Measurements from ENCODE around the gene CHST2. TPM values are rescaled to one million over a fixed set of nuclear protein-coding genes. Genes with fewer than 3 reads are reported as not detected.

The CHST2 gene
- total RNA-seq, 4 donors from 2014 or later: 2.4 to 22.8 (median 5.3) TPM

DNA sequence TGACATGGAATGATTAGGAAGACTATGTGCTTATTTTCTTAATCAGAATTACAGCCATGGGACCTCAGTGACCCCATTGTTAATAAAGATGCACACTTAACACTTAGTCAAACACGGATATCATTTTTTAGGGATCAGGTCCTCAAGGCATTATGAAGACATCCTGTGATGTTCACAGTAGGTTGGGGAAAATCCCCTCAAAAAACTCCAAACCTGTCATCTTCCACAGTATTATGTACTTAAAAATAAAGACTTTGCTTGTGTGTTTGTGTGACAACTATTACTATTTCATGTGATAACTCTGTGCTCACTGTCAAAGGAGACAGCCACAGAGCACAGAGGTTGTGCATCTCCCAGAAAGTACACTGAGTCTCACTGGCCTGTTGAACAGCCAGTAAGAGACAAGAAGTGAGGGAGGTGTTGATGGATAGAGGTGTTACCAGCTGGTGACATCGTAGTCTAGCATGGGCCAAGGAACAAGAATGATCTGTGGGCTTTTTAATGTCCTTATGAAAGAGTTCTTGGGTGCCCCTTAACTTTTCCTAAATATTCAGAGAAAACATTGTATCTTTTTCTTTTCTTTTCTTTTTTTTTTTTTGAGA, 18.0 kb downstream of the CHST2 start:
- Histone ChIP-seq H3K9me3 (no peaks in the 10 kb centered on the region), H3K27me3 (no peaks in the 10 kb centered on the region), H3K4me1 (no peaks in the 10 kb centered on the region), H3K27ac (no peak overlapping the region), H3K36me3 (no peaks in the 10 kb centered on the region), H3K4me3 (no peak overlapping the region)
- no peak for DNase-seq (ENCODE audit: low spot score in 2 of 2)
- 100% methylated on average over 2 of the region's 2 CpGs for WGBS
- no peak for TF ChIP-seq POLR2AphosphoS5 (IDR thresholded peaks at IDR 0.05)
- TF ChIP-seq, protein P1, sequence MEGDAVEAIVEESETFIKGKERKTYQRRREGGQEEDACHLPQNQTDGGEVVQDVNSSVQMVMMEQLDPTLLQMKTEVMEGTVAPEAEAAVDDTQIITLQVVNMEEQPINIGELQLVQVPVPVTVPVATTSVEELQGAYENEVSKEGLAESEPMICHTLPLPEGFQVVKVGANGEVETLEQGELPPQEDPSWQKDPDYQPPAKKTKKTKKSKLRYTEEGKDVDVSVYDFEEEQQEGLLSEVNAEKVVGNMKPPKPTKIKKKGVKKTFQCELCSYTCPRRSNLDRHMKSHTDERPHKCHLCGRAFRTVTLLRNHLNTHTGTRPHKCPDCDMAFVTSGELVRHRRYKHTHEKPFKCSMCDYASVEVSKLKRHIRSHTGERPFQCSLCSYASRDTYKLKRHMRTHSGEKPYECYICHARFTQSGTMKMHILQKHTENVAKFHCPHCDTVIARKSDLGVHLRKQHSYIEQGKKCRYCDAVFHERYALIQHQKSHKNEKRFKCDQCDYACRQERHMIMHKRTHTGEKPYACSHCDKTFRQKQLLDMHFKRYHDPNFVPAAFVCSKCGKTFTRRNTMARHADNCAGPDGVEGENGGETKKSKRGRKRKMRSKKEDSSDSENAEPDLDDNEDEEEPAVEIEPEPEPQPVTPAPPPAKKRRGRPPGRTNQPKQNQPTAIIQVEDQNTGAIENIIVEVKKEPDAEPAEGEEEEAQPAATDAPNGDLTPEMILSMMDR (IDR thresholded peaks at IDR 0.05): no peak
- TF ChIP-seq EP300 (IDR thresholded peaks at IDR 0.05): no peak

DNA sequence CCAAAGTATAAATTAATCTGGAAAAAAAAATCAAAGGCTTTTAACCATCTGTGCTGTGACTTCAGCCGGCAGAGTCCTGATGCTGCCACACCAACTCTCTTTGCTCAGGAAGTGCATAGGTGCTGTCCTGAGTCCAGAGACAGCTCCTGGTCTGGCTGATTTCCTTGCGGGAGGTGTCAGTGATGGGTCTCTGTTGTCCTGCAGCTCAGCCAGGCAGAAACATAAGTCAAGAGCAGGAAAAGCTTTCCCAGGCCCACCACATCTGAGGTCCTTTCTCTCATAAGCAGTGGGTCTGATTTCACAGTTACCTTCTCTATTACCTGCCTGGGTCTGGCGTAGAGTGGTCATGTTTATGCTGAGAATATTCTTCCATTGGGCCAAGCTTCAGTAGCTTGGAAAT, 19.4 kb downstream of the CHST2 start:
- no peak overlapping the region for H3K4me3 ChIP-seq
- DNase-seq (ENCODE audit: low spot score in 2 of 2): no peak
- H3K36me3 ChIP-seq: no peaks in the 10 kb centered on the region

DNA sequence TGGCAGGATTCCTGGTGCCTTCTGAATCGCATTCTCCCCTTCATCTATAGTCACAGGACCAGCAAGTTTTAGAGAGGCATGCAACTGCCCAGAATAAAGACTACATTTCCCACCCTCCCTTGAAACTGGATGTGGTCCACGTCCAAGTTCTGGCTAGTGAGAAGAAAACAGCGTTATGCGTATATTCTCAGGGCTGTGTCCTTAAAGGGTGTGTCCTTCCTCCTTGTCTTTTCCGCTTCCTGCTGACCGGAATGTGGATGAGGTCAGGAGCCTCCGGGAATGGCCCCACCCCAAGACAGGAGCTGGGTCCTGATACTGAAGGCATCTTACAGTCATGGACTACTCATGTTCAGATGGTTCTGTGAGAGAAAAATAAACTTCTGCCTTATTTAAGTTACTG, 20.2 kb downstream of the CHST2 start:
- no peak for DNase-seq (ENCODE audit: low spot score in 2 of 2)
- 56% methylated on average over 7 of the region's 7 CpGs for WGBS
- H3K27ac ChIP-seq: no peak overlapping the region
- TF ChIP-seq POLR2AphosphoS5 (IDR thresholded peaks at IDR 0.05): no peak
- TF ChIP-seq EP300 (IDR thresholded peaks at IDR 0.05): no peak
- TF ChIP-seq, protein P1 (IDR thresholded peaks at IDR 0.05): no peak
- no peak for TF ChIP-seq POLR2A (IDR thresholded peaks at IDR 0.05)
- no peaks in the 10 kb centered on the region for H3K9me3 ChIP-seq
- H3K27me3 ChIP-seq: no peaks in the 10 kb centered on the region
- H3K4me1 ChIP-seq: no peaks in the 10 kb centered on the region
- H3K36me3 ChIP-seq: no peaks in the 10 kb centered on the region
- H3K4me3 ChIP-seq: no peak overlapping the region

More for the DNA sequence above, 19.4 kb downstream of the CHST2 start:
- H3K9me3 ChIP-seq: no peaks in the 10 kb centered on the region
- 91% methylated on average over 3 of the region's 3 CpGs for WGBS
- no peaks in the 10 kb centered on the region for H3K27me3 ChIP-seq
- no peaks in the 10 kb centered on the region for H3K4me1 ChIP-seq
- TF ChIP-seq, protein P1 (IDR thresholded peaks at IDR 0.05): no peak
- TF ChIP-seq POLR2AphosphoS5 (IDR thresholded peaks at IDR 0.05): no peak
- no peak for TF ChIP-seq POLR2A (IDR thresholded peaks at IDR 0.05)
- TF ChIP-seq EP300 (IDR thresholded peaks at IDR 0.05): no peak
- no peak overlapping the region for H3K27ac ChIP-seq

DNA sequence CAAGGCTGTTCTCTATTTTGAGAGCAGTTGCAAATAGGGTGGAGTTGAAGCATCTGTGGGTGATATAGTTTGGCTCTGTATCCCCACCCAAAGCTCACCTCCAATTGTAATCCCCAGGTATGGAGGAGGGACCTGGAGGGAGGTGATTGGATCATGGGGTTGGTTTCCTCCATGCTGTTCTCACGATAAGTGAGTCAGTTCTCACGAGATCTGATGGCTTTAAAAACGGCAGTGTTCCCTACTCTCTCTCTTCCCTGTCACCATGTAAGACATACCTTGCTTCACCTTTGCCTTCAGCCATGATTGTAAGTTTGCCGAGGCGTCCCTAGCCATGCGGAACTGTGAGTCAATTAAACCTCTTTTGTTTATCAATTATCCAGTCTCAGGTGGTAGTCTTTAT, 21.0 kb downstream of the CHST2 start:
- TF ChIP-seq EP300 (IDR thresholded peaks at IDR 0.05): no peak
- TF ChIP-seq, protein P1 (IDR thresholded peaks at IDR 0.05): no peak
- TF ChIP-seq POLR2AphosphoS5 (IDR thresholded peaks at IDR 0.05): no peak
- no peak for TF ChIP-seq POLR2A (IDR thresholded peaks at IDR 0.05)
- no peak overlapping the region for H3K4me3 ChIP-seq
- 91% methylated on average over 6 of the region's 6 CpGs for WGBS
- no peaks in the 10 kb centered on the region for H3K27me3 ChIP-seq
- no peaks in the 10 kb centered on the region for H3K4me1 ChIP-seq
- H3K36me3 ChIP-seq: no peaks in the 10 kb centered on the region
- no peaks in the 10 kb centered on the region for H3K9me3 ChIP-seq
- H3K27ac ChIP-seq: no peak overlapping the region
- DNase-seq (ENCODE audit: low spot score in 2 of 2): no peak

DNA sequence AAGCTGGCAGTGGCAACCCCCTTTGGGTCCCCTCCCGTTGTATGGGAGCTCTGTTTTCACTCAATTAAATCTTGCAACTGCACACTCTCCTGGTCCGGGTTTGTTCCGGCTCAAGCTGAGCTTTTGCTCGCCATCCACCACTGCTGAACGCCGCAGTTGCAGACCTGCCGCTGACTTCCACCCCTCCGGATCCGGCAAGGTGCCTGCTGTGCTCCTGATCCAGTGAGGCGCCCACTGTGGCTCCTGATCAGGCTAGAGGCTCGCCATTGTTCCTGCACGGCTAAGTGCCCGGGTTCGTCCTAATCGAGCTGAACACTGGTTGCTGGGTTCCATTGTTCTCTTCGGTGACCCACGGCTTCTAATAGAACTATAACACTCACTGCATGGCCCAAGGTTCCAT, 22.8 kb downstream of the CHST2 start:
- H3K36me3 ChIP-seq: no peaks in the 10 kb centered on the region
- WGBS: 95% methylated on average over 16 of the region's 17 CpGs

More for the DNA sequence above, 22.8 kb downstream of the CHST2 start:
- Histone ChIP-seq H3K27me3 (no peaks in the 10 kb centered on the region), H3K4me1 (no peaks in the 10 kb centered on the region), H3K27ac (no peak overlapping the region), H3K4me3 (no peak overlapping the region), H3K9me3 (no peaks in the 10 kb centered on the region)
- DNase-seq (ENCODE audit: low spot score in 2 of 2): no peak
- TF ChIP-seq POLR2A (IDR thresholded peaks at IDR 0.05) (no peak), EP300 (IDR thresholded peaks at IDR 0.05) (no peak), POLR2AphosphoS5 (IDR thresholded peaks at IDR 0.05) (no peak)
- TF ChIP-seq, protein P1 (IDR thresholded peaks at IDR 0.05): no peak
